ENCODE results near the gene GATA2. TPM values are rescaled to one million over a fixed set of nuclear protein-coding genes. Genes with fewer than 3 reads are reported as not detected.

GATA2 gene
- total RNA-seq, 1 donor from 2014 or later: 11.3 TPM

DNA sequence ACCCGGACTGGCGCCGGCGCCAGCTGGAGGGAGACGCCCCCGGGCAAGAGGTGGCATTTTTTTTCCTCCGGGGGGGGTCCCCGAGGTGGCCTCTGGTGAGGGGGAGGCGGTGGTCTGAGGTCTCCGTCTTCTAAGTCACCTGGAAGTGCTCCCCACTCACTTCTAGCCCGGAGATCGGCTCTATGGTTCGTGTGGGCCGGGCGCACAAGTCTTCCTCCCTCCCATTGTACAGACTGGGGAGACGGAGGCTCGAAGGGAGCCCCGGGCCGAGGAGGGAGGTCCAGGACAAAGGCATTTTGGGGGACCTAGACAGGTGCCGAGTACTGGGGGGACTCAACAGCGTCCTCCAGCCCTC, 4.4 kb downstream of the GATA2 start:
- peak in 1 of 2 donors; percentile 37 for DNase-seq (ENCODE audit: low read depth in 2 of 2)

DNA sequence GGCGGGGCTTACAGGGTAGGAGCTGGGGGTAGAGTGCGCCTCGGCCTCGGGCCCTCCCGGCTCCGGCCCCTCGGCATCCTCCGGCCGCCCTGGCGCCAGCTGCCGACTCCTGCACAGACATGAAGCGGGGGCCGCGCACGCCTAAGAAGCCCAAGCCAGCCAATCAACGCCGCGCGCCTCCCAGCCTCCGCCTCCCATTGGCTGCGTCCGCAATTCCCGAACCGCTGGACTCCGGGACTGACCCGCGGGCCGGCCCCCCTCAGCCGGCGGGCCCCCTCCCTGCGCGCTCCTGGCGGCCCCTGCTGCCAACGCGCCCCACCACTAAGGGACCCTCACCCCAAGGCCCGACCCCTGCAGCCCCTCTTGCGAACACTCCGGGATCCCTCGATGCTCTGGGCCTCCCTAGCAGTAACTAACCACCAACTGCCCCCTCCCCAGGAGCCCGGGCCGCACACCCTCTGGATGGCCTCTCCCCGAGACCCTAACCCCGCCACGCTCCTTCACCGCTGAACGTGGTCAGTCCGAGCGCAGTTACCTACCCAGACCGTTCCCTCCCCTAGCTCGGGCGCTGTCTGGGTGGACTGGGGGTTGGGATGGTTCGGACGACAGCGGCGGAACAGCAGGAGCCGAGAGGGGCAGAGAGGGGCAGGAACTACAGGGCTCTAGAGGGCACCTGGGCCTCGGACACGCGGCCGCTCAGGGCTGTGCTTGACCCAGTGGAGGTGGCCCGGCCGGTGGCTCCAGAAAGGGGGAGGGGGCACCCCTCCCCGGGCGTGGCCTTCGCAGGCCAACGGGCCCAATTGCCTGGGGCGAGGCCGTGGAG, 5.0 kb downstream of the GATA2 start:
- DNase-seq (ENCODE audit: low read depth in 2 of 2): peak; percentile 97

DNA sequence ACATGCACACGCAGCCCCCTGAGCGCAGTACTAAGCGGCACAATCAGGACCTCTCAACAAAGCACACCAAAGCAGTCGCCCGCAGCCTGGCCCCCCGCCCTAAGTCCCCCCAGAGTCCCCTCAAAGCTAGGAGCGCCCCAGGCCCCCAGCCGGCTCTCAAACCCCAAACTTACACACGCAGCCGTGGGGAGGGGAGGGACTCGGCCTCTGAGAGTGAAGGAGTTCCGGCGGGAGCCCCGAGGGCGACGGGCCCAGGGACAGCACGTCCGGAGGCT, 5.5 kb downstream of the GATA2 start:
- DNase-seq (ENCODE audit: low read depth in 2 of 2): no peak

DNA sequence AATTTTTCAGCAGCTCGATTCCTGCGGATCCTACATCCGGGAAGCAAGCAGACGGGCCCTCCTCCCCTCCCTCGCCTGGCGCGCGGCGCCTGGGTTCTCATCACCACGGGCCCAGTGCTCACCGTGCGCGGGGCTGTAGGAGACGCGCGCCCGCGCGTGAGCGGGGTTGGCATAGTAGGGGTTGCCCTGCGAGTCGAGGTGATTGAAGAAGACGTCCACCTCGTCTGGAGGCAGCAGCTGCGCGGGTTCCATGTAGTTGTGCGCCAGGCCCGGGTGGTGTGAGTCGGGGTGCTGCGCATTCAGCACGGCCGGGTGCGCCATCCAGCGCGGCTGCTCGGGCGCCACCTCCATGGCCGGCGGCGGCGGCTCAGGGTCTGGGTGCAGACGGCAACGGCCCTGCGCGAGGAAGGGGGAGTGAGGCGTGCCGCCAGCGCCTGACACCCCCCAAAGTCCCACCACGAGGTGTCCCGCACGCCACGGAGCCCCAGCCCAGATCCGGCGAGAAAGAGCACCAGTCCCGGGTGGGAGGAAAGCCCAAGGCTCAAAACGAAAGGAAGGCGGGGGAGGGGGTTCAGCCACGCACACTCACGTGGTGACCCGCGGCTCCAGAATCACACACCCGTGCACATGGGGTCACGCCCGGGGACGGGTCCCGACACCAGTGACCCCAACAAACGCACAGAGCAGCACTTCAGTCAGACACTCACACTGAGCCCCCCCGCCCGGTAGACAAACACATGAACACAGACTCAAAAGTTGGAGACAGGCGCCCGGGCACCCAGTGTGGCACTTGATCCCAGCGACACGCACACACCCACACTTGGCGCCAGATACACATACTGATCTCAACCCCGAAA, 6.1 kb downstream of the GATA2 start:
- DNase-seq (ENCODE audit: low read depth in 2 of 2): peak; percentile 62 to 67

DNA sequence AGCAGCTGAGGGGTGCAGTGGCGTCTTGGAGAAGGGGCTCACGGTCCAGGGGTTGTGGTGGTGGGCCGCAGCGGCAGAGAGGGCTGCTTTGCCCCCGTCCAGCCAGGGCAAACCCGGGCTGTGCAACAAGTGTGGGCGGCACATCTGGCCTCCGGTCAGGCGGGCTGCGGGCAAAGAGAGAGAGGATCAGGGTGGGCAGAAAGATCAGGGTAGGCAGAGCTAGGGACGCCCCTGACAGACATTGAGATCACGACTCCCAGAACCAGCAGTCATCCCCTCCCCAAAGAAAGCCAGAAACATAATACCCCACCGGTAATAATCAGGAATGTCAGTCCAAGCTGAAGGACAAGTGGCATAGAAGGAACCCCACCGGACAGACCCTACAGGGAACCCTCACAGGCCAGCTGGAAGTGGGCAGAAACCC, 6.8 kb downstream of the GATA2 start:
- DNase-seq (ENCODE audit: low read depth in 2 of 2): peak; percentile 22 to 33

DNA sequence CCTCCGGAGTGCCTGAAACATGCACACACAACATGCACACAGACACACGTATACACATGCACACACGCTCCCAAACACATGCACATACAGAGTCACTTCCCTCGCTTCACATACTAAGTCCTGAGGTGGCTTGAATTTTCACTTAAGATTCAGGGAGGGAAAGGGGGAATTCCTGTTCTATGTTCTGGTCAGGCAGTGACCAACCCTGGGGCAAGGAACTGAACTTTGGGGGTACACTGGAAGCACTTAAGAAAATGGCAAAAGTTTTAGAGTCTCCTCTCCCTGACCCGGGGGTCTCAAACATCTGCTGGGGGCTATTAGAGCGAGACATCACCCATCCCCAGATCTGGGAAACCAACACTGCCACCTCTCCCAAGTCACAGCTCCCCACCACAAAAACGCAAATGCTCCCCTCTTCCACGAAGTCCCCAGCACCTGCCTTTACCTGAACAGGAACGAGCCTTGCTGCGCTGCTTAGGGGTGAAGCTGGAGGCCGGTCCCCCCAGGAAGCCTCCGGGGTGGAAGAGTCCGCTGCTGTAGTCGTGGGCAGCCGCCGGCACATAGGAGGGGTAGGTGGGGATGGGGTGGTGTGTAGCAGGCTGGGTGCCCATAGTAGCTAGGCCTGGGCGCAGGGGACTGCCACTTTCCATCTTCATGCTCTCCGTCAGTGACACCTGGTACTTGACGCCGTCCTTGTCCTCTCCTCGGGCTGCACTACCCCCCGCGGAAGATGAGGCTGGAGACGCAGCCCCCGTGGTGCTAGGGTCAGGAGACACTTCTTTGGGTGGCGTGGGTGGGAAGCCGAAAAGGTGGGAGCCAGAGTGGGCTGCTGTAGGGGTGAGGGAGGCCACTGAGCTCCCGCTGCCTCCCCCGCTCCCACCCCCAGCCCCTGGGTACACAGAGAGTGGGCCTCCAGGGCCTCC, 7.5 kb downstream of the GATA2 start:
- DNase-seq (ENCODE audit: low read depth in 2 of 2): peak; percentile 50 to 60

DNA sequence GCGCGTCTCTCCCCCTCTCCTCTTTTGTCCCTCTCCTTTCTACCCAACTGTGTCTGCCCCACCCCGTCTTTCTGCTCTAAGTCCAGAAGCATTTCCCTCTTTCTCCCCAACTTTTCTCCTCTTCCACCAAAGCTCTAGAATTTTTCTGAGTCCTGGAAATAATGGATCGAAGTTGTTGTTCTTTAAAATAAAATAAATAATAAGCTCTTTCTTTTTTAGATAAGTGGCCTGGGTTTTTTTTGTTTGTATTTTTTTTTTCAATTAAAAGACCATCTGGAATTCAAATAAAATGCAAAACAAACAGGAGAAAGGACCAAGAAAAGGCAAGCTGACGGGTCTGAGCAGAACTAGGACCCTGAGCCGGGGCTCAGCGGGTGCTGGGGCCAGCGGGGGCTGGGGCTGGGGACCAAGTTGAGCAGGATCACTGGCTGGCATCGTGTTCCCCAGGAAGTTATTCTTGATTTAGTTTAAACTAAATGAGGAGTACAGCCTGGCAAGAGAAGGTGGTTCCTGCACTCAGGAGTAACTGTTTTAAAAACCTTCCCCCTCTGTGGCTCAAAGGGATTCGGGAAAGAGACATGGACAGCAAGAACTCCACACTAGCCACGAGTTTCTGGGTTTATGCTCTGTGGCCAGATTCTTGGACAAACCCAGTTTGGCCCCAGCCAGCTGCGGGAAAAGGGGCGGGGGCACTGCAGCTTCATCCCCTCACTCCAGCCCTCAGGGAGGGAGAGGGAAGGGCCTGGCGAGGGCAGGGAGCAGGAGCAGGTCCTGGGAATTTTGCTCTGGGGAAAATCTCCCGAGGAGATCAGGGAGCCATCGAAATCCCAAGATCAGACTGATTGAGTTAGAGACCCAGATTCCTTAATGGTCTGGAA, 8.4 kb downstream of the GATA2 start:
- DNase-seq (ENCODE audit: low read depth in 2 of 2): peak; percentile 43 to 53

DNA sequence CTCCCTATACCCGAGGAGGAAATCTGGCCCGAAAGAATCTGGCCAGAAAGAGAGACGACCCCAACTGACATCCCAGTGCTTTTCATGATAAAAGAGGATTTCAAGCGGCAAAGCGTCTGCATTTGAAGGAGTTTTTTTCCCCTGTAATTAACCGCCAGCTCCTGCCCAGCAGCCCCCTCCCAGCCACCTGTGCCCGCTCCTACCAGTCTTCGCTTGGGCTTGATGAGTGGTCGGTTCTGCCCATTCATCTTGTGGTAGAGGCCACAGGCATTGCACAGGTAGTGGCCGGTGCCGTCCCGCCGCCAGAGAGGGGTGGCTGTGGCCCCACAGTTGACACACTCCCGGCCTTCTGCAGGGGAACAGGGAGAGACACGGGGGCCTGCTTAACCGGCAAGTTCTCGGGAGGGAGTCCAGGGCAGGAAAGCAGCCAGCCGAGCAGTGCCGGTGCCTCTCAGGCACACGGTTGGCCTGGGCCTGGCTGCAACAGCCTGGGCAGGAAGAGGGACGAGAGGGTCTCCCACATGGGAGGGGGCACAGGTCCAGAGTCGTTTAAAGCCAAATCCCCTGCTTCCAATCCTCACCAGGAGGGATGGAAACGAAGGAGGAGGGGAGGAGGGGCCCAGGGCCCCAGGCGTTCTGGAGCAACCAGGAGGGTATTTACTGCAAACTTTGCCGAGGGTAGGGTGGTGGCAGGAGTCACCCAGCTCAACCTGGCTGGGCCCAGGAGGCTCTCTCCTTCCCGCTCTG, 9.2 kb downstream of the GATA2 start:
- peak; percentile 43 to 59 for DNase-seq (ENCODE audit: low read depth in 2 of 2)

DNA sequence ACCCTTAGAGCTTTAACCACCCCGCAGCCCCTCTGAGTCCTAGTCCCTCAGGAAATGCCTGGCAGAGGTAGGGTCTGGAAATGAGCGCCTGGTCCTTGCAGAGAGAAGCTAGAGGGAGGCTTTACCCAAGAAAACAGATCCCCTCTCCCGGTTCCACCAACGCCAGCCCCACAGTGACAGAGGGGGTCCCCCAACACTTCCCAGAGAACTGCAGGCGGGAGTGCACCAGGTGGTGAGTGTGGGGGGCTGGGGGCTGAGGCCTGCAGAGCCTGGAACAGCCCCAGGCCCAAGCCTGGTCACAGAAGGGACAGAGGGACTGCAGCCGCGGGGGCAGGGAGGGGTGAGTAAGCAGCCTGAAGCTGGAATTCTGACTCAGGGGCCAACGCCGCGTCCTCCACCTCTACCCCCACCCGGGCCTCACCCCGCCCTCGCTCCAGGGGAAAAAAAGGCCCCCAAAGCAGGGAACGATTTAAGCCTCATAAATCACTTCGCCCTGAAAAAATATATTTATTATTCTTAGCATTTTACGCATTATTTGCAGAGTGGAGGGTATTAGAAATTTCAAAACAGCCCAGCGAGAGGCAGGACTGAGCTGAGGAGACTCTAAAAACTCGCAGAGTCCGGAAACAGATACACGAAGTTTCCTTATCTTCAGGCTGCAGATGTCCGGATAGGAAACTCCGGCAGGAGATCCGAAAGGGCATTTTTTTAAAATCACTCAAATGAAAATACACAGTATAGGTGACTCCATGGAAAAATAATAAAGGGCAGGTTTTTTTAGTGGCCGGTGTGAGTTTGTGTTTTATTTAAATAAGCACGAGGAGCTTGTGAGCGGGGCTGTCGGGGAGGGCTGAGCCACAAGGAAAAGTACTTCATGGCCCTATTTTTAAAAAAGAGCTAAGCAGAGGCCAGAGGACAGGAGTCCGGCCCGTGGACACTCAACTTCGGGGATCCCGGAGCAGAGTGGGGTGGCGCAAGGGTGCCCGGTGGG, 10.0 kb downstream of the GATA2 start:
- DNase-seq (ENCODE audit: low read depth in 2 of 2): peak; percentile 98 to 99

DNA sequence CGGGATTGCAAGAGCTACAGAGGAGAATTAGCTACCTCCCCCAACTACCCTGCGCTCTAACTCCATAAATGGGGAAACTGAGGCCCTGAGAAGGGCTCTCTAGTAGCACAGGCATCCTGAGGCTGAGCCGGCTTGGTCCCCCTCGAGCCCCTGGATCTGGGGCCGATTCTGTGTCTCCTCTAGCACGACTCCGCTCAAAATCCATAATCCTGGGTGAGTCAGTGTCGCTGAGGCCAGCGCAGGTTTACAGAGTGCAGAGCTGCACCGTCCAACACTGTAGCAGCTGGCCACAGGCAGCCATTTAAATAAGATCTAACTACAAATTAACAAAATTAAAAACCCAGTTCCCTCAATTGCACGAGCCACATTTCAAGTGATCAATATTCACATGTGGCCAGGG, 10.8 kb downstream of the GATA2 start:
- DNase-seq (ENCODE audit: low read depth in 2 of 2): peak; percentile 60 to 71

DNA sequence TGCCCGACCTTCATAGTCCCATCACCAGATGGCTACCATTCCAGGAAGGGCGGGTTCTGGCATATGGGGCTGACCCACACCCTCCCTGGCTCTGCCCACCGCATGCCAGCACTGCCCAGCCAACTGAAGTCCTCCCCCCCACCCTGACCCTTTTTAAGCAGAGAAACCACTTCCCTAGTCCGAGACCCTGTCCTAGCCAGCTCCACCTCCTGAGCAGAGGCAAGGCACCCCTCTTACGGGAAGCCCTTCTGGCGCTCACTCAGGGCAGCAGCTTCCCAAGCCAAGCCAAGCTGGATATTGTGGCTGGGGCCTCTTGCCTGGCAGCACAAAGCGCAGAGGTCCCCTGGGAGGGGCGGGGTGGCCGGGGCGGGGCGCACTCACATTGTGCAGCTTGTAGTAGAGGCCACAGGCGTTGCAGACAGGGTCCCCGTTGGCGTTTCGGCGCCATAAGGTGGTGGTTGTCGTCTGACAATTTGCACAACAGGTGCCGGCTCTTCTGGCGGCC, 11.5 kb downstream of the GATA2 start:
- peak; percentile 43 to 67 for DNase-seq (ENCODE audit: low read depth in 2 of 2)

DNA sequence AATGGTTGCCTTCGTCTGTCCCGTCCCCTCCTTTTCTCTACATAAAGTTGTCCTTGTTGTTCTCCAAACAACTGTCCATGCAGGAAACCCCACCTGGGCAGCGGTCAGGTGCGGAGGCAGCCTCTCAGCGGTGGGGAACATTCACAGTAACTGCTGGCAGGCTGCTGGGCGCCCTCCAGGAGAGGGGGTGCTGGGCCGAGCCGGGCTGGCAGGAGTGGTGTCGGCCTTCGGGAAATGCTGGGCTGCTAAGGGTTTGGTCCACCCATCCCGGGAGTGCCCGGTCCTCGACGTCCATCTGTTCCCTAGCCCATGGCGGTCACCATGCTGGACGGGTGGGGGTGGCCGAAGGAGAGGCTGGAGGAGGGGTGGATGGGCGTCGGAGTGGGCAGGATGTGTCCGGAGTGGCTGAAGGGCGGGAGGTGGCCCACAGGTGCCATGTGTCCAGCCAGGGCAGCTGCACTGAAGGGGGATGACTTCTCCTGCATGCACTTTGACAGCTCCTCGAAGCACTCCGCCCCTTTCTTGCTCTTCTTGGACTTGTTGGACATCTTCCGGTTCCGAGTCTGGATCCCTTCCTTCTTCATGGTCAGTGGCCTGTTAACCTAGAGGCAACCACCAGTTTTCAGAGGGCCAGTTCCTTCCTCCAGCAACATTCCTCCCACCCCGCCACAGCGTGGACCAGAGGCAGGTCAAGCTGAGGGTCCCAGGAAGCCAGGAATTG, 12.1 kb downstream of the GATA2 start:
- peak in 1 of 2 donors; percentile 41 for DNase-seq (ENCODE audit: low read depth in 2 of 2)

DNA sequence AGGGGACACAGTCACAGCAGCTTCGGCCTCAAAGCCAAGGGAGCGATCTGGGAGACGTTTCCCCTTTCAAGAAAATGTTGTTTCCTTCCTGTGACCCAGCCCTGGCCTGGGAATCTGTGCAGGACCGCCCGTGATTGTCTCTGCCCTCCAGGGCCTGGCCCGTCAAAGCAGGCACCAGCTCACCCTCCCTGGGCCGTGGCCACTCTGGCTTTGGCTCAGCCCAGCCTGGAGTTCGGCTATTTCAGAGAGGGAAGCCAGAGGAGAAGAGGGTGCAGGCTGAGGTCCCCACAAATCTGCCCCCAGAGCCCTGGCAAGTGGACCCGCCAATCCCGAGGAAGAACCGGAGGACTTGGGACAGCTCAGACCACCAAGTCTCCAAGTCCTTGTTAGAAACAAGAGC, 12.7 kb downstream of the GATA2 start:
- peak in 1 of 2 donors; percentile 44 for DNase-seq (ENCODE audit: low read depth in 2 of 2)

DNA sequence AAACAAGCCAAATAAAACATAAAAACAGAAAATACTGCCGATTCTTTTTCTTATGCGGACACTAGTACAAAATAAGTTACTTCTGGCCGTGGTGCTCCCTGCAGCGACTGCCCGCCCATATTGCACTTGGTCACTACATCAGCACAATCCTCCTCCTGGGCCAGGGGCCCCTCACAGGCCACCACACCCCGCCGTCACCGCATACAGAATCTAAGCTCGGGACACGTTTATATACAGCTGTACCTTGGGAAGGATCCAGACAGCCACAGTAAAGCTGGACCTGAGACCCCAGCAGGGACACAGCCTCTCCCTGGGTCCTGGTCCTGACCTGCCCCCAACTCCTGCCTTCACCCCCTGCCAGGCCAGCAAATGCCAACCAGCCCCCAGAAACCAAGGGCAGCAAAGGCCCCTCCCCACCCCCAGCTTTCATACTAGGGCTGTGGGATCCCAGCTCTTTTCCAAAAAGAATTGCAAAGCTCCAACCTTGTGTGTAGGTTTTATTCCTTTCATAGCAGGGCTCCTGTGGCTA, 13.4 kb downstream of the GATA2 start:
- no peak for DNase-seq (ENCODE audit: low read depth in 2 of 2)

DNA sequence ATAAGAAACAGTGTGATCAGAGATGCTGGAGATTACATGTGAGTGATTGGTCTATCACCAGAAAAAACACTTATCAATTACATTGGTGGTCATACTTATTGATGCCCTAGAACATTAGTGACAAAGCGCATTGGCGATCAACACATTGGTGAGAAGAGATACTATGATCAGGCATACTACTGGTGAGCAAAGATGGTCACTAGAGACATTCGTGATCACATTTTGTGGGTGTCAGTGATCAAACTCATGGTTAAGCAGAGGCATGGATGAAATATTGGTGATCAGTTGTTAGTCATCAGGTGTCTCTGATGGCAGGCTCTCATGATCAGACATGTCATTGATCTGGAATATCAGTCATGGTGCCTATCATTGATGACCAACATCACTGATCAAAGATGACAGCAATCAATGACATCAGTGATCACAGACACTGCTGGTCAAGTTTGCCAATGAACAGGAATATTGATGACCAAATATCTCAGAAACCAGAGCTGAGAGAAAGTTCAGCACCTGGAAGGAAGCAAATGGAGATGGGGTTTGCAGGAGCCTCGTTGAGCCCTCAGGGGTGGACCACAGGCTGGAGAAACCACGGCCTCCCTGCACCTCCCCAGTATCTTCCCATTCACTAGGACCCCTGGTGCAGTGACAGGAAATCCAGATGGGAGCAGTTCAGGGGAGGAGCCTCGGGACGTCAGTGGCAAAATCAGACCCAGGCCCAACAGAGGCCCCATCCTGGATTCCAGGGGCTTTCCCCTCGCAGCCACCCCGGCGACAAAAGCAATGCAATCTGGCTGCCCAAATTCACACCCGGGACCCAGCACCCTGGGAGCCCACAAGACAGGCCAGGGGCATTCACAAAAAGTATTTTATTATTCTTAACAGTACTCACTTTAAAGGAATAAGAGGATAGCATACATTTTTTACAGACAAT, 14.2 kb downstream of the GATA2 start:
- no peak for DNase-seq (ENCODE audit: low read depth in 2 of 2)

DNA sequence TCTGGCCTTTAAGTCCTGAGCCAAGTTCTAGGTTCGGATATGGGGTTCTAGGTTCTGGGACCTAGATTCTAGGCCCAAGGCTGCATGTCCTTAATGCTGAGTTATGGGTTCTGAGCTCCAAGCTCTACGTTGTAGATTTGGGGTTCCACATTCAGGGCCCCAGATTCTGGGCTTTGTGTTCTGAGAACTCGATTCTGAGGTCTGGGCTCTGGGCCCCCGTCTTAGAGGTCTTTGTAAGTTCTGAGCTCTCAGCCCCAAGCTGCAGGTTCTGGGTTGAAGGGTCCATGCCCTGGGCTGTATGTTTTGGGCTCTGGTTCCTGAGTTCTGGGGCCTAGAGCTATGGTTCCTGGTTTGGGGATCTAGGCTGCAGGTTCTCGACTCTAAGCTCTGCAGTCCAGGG, 16.3 kb downstream of the GATA2 start:
- no peak for DNase-seq (ENCODE audit: low read depth in 2 of 2)

DNA sequence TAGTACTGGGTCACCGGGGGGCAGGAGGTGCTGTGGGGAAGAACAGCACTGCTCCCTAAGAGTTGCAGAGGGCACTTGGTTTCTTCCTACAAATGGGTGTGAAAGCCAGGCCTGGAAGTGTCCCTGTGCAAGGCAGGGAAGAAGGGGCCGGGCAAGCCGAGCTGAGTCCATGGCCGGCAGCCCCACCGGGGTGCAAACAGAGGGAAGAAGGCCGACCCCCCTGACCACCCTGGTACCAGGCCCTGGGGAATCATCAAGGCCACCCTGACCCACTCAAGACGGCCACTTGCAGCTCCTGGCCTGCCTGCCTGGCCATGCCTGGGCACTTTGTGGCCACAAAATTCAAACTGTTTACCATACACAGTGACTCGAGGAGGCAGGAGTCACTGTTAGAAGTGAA, 17.6 kb downstream of the GATA2 start:
- DNase-seq (ENCODE audit: low read depth in 2 of 2): no peak
